ENCODE results near the gene MORF4L1.
"Not testable (repeated sequence)": the region's sequence is repeated elsewhere in the genome, so short reads cannot be mapped to it uniquely, and the experiment has no call there.

The MORF4L1 gene, protein sequence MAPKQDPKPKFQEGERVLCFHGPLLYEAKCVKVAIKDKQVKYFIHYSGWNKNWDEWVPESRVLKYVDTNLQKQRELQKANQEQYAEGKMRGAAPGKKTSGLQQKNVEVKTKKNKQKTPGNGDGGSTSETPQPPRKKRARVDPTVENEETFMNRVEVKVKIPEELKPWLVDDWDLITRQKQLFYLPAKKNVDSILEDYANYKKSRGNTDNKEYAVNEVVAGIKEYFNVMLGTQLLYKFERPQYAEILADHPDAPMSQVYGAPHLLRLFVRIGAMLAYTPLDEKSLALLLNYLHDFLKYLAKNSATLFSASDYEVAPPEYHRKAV

DNA sequence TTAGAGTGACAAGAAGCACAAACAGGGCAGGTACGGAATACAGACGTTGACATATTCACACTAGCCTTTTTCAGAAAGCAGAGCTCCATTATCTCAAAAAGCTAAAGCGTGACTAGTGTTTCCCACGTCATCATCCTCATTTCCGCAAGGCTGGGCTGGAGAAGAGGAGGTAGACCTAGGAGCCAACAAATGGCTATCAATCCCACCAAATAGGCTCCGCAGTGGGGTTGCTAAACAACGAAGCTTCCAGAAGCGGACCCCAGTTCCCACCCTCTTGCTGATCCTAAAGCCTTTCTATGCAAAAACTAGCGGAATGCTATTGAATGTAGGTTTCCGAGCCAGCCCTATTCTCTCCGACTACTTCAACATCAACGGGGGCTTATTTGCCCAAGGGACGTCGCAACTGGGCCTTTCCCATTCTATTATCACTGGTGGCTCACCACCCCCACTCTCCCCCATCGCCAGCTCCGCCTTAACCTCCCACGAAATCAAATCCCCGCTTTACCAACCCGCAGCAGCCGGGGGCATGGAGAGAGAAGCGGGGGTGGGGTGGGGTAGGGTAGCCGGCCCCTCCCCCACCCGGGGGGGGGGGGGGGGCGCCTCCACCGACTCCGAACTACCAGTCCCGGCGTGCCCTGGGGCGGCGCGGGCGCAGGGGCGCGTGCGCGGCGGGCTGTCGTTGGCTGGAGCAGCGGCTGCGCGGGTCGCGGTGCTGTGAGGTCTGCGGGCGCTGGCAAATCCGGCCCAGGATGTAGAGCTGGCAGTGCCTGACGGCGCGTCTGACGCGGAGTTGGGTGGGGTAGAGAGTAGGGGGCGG is at the start of gene MORF4L1:
Gene MORF4L1 (plus strand): TSS at position 736 of the 817 bp plus-strand sequence. CDS start 128 bp downstream, outside the sequence.
- no peak for FAIRE-seq

DNA sequence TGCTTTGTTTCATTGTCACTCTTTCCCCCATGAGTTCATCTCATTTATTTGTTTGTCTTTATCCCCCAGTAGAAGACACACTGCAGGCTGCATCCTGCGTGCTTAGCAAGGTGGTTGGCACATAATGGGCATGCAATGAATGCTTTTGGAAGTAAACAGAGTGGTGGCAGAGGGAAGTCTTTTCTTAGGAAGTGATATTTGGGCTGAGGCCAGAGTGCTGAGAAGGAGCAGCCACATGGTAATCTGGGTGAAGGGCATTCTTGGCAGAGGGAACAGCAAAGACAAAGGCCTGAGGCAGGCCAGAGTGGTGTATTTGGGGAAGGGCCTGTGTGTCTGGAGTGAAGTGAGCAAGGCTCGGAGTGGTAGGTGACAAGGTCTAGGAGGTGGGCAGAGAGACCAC is 43.8 kb upstream of the MORF4L1 start:
- no peak for FAIRE-seq

DNA sequence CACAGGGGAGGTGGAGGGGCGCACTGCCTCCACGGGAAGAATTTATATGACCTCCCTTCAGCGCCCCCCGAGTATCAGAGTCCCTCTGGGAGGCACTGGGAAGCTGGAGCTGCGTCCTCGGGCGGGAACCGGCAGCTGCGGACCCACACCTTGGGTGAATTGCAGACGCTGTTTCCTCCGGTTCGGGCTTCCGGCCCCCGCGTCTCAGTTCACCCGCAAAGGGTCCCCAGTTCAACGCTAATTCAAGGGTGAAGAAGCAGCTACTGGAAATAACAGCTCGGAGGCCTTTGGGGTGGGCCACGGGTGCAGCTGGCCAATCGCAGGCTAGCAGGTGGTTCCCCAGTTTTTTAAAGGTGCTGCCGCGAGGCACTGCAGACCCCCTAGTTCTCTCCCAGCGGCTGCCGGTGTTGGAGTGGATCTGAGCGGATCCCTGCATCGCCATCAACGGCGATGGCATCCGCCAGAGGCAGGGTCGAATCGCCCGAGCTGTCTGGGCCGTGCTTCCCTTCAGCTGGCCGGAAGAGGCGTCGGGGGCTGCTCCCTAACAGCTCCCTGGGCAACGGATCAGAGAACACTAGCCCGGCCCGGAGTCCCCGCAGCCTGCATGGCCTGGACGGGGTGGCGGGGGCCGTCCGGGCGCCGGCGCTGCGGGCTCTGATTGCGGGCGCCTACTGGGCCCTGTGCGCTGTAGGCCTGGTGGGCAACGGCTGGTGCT is 42.0 kb upstream of the MORF4L1 start:
- no peak for FAIRE-seq

DNA sequence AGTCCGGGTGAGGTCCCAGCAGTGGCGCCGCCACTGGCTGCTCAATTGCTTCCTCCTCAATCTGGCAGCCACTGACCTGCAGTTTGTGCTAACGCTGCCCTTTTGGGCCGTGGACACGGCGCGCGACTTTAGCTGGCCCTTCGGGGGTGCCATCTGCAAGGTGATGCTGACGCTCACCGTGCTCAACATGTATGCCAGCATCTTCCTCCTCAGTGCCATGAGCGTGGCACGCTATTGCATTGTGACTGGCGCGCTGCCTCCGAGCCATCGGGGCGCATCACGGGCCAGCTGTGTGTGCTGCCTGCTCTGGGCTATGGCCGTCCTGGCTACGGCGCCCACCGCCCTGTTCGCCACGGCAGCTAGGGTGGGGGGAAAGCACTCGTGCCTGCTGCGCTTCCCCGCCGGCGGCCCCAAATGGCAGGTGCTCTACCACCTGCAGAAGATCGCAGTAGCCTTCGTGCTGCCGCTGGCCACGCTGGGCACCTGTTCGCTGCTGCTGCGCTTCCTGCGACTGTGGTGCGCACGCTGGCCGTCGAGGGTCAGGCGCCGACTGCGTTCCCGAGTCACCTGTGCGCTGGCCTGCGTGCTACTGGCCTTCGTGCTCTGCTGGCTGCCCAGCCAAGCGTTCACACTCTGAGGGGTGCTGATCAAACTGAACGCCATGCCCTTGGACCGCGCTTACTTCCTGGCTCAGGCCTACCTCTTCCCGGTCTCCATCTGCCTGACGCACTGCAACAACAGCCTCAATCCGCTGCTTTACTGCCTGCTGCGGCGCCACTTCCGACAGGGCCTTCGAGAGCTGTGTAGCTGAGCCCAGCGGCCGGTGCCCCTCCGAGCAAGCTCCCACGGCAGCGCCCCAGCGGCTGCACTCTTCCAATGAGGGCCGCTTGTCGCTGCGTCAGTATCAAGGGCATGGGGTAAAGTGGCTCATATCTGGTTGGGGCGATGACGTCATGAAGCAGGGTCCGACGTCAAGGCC is 41.2 kb upstream of the MORF4L1 start:
- FAIRE-seq = no peak

DNA sequence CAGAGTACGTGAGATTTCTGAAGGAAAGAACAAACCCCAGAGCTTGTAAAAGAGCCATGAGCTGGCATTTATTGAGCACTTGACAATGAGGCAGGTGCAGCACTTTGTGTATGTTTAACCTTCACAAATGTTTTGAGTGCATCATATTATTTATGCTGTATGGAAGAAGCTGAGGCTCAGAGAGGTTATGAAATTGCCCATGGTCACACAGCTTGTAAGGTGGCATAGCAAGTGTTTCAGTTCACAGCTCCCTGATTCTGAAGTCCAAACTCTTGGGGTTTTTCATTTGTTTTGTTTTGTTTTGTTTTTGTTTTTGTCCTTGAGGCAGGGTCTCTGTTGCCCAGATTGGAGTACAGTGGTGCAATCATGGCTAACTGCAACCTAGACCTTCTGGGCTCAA is 36.4 kb upstream of the MORF4L1 start:
- FAIRE-seq = no peak

DNA sequence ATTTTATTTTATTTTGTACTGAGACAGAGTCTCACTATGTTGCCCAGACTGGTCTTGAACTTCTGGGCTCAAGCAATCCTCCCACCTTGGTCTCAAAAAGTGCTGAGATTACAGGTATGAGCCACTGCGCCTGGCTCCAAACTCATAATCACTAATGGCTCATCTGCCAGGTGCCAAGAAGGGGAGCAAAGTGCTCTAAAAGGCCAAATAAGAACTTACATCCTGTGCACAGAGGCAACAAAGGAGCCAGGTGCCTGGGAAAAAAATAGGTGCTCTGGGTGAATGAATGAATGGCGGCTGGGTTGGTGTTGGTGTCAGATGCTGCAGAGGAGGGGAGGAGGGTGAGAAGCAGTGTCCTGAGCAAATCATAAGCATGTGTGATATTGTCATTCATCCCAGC is 35.6 kb upstream of the MORF4L1 start:
- FAIRE-seq = no peak

DNA sequence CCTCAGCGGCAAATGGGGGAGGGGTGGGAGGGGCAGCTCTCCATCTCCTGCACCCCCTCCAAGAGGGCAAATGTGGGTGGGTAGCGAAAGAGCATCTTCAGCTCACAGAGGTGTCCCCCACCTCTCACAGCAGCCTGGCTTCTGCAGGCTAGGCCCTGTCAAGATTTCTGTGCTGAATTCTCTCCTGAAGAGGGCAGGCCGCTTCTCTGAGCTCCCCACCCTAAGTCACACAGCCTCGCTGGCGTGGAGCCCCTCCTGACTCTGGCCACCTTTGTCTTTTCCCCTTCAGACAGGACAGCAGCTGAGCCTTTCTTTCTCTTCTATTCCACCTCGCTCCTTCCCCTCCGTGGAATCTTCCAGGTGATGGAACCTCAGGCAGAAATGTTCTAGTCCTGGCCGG is 35.1 kb upstream of the MORF4L1 start:
- FAIRE-seq = no peak

DNA sequence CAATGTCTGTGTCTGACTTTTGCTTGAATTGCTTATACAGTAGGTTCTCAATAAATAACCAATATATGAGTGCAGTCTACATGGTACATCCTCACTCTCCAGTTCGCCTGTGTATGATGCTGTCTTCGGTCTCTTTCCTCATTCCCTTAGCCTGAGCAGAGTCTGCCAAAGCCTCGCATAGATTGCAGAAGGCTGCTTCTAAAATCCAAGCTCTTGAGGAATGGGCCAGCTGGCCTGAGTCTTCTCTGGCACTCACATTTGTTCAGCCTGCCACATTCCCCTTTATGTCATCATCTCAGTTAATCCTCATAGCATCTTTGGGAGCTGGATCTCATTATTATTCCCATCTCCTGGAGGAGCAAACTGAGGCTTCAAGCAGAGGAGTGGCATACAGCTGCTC is 34.2 kb upstream of the MORF4L1 start:
- FAIRE-seq = no peak

DNA sequence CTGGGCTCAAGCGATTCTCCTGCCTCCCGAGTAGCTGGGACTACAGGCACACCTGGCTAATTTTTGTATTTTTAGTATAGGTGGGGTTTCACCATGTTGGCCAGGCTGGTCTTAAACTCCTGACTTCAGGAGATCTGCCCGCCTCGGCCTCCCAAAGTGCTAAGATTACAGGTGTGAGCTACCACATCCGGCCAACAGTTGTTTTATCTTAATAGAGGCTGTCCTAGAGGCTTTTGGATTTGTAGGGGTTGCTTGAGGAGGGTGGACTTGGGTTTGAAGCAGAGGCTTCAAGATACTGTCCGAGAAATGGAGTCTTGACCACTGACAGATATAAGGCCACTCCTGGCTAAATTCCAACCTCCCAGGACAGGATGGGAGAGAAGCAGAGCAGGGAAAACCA is 33.5 kb upstream of the MORF4L1 start:
- FAIRE-seq = not testable (repeated sequence)

DNA sequence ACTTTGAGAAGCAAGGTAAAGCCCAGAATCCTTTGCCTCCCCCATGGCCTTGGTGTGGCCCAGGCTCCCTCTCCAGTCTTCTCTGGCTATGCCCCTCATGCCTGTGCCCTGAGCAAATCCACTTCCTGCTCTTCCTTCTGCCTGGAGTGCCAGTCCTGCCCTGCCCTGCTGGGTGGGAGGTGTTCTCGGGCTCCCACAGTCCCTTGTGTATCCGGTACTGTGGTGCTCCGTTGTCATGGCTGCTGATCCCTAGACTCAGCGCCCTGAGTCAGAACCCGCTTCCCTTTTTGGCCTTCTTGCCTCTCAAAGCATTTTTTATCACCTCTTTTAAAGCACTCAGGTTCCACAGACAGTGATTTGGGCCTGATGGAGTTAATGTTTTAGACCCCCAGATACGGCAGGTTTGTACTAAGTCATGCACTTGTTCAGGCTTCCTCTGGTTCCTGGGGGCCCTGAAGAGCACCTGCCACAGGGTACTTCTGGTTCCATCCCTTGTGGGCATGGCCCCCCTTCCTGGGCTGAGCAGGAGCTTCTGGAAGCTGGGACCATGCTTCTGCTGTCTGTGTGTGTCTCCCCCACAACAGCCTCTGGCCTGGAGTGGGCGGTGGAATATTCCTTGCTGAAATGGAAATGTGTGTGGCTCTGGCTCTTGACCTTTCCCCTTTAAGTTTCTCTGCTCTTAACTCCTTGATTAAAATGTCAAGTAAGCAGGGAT is 31.9 kb upstream of the MORF4L1 start:
- no peak for FAIRE-seq

DNA sequence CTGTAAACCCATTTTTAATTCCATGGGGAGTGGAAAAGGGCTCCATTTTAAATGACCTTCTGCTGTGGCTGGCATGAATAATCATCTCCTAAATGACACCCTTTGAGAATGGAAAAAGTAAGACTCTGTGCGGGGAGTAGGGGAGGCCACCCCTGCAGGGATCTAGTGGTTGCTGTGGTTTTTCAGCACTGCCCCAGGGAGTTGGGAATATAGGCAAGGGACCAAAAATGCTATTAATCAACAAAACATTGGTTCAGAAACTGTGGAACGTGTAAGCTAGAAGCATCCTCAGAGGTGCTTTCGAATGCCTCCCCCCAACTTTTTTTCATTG is 31.3 kb upstream of the MORF4L1 start:
- no peak for FAIRE-seq

DNA sequence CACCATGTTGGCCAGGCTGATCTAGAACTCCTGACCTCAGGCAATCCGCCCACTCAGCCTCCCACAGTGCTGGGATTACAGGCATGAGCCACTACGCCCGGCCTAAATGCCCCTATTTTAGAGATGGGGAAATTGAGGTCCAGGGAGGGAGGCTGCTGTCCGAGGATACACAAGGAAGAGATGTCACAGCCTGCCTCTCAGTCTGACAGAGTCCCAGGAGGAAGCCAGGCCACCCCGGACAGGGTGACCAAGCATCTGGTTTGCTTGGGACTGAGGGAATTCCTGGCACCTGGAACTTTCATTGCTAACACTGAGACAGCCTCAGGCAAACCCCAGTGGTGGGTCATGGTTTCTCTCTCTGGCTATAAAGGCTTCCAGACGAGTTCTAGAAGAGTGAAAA is 30.8 kb upstream of the MORF4L1 start:
- no peak for FAIRE-seq

DNA sequence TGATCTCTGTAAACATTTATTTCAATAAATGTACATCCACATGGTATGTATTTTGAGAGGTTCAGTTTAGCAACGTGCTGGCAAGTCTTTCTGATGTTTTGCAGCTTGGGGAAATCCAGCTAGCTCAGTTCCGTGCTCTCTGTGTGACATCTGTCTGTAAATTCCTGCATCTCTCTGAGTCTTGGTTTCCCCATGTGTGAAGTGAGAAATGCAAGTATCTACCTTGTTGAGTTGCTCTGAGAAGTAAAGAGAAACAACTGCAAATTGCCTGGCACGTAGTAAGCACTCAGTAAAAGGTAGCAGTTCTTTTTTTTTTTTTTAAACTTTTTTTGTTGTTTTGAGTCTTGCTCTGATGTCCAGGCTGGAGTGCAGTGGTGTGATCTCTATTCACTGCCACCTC is 30.2 kb upstream of the MORF4L1 start:
- no peak for FAIRE-seq

DNA sequence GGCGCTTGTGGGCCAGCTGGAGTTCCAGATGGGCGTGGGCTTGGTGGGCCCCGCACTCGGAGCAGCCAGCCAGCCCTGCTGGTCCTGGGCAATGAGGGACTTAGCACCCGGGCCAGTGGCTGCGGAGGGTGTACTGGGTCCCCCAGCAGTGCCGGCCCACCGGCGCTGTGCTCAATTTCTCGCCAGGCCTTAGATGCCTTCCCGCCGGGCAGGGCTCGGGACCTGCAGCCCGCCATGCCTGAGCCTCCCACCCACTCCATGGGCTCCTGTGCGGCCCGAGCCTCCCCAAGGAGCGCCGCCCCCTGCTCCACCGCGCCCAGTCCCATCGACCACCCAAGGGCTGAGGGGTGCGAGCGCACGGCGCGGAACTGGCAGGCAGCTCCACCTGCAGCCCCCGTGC is 25.8 kb upstream of the MORF4L1 start:
- not testable (repeated sequence) for FAIRE-seq

DNA sequence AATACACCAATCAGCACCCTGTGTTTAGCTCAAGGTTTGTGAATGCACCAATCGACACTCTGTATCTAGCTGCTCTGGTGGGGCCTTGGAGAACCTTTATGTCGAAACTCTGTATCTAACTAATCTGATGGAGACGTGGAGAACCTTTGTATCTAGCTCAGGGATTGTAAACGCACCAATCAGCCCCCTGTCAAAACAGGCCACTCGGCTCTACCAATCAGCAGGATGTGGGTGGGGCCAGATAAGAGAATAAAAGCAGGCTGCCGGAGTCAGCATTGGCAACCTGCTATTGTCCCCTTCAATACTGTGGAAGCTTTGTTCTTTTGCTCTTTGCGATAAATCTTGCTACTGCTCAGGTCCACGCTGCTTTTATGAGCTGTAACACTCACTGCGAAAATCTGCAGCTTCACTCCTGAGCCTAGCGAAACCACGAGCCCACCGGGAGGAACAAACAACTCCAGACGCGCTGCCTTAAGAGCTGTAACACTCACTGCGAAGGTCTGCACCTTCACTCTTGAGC is 25.2 kb upstream of the MORF4L1 start:
- not testable (repeated sequence) for FAIRE-seq

DNA sequence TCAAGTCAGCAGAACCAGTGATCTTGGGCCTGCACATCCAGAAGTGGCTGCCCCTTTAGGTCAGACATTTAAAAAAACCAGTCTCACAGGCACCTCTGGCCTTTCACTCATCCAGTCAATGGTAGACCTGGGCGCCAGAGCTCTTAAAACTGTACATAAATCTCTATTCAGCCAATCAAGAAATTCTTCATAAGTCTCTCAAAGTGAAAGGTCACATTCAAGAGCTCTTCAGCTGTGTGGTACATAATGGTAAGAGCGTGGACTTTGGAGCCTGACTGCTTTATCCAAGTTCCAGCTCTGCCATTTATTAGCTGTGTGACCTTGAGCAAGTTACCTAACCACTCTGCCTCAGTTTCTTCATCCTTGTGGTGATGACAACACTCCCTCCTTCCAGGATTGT is 22.3 kb upstream of the MORF4L1 start:
- FAIRE-seq = no peak

DNA sequence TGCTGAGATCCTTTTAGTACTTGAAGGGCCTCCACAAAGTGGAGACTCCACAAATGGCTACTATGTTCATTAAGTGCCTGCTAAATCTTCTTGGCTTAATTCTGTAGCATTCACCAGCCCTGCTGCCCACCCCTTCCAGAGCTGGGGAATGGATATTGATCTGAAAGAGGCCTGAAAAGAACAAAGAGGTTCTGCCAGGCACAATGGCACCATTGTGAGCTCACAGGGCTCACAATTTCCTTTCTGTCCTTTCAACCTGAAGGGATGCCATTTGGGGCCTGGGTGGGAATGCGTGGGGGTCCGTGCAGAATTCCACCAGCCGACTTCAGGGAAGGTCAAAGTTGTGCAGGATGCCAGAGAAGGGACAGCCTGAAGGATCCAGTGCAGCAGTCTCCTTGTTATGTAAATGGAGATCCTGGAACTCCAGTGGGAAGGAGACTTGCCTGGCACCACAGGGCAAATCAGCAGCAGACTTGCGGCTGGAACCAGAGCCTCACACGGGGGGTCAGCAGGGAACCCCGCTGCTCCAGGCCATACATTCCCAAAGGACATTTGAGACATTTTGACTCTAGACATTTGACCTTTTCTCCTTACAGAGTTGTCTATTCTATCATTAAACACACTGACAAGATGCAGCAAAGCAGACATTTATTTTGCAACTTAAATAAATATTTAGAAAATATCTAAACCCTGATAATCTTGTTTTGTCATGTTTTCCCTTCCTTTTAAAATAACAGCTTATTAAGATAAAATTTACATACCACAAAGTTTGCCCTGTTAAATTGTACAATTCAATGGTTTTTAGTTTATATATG is 21.5 kb upstream of the MORF4L1 start:
- FAIRE-seq = no peak

DNA sequence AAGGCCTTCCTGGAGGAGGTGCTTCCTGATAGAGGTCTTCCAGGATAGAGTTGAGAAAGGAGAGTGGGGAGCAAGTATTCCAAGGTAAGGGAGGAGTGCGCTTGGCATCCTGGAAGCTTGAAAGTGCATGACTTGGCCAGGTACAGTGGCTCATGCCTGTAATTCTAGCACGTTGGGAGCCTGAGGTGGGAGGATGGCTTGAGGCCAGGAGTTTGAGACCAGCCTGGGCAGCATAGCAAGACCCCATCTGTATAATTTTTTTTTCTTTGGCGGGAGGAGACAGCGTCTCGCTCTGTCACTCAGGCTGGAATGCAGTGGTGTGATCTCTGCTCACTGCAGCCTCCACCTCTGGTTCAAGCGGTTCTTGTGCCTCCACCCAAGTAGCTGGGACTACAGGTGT is 19.2 kb upstream of the MORF4L1 start:
- FAIRE-seq = no peak

DNA sequence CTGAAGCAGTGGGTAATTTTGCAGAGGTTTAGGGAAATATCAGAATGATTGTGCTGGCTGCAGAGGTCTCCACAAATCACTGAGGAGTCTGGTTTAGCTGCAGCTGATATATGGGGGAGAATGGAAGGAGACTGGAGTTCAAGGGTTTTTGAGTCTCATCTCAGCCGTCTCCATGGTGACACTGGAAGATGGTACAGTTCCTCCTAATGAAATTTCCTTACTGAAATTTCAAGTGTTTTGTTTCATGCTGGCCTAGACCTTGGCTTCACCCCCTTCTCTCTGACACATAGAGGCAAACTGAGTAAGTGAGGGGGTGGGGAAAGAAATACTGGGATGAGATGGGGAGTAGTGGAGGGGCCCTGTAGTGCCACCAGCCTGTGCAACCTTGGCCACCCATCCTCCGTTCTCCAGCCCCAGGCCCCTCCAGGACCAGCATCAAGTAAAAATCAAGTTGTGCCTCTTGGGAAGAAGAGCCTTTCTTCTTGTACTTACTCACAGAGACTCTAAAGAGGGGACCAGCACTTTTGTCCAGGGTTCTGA is 17.8 kb upstream of the MORF4L1 start:
- FAIRE-seq = no peak

DNA sequence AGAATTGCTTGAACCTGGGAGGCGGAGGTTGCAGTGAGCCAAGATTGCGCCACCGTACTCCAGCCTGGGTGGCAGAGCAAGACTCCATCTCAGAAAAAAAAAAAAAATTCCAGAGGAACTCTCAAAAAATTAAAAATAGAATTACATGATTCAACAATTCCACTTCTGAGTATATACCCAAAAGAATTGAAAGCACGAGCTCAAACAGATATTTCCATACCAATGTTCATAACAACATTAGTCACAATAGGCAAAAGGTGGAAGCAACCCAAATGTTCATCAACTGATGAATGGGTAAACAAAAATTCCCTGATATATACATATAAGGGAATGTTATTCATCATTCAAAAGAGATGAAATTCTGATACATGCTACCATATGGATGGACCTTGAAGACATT is 16.9 kb upstream of the MORF4L1 start:
- FAIRE-seq = no peak
